ENCODE data around the gene ANKRD16. TPM values are rescaled to one million over a fixed set of nuclear protein-coding genes. Genes with fewer than 3 reads are reported as not detected.

The ANKRD16 gene
- total and polyA plus RNA-seq, 2 of the 13 experiments (the other 11 are each of a cell fraction or from before 2014, with no cell fraction given) = 8.0 to 11.4 TPM

DNA sequence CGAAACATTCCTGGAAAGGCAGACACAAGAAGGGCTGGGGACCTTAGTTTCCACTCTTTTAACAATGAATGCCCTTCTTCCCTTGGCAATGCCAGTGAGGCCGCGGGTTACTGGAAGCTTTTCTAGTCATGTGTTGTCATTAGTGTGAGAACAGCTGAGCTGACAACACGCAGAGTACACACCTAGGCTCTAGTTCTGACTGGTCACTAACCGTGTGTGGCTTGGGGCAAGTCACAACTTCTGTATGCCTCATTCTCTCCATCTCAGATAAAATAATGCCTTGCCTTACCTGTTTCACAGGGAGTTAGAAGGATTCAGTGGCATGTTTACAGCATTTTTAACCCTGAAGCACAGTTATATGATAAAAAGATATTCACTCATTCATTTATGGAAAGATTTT is 32.1 kb upstream of the ANKRD16 start (continued):
- TF ChIP-seq ZNF367 (CRISPR knock-in tag; IDR thresholded peaks at IDR 0.05; ENCODE audit: borderline replicate concordance) = no peak
- TF ChIP-seq ZNF720 (CRISPR knock-in tag; IDR thresholded peaks at IDR 0.05) = no peak
- no peak for TF ChIP-seq HHEX (CRISPR knock-in tag; IDR thresholded peaks at IDR 0.05)
- no peak for TF ChIP-seq ZNF878 (CRISPR knock-in tag; IDR thresholded peaks at IDR 0.05)
- TF ChIP-seq SKI (IDR thresholded peaks at IDR 0.05; ENCODE audit: partially characterized antibody) = no peak
- TF ChIP-seq ZNF318 (CRISPR knock-in tag; IDR thresholded peaks at IDR 0.05) = no peak
- TF ChIP-seq ZBTB7A (CRISPR knock-in tag; IDR thresholded peaks at IDR 0.05) = no peak
- no peak for TF ChIP-seq HIVEP1 (CRISPR knock-in tag; IDR thresholded peaks at IDR 0.05)
- TF ChIP-seq, protein P1, sequence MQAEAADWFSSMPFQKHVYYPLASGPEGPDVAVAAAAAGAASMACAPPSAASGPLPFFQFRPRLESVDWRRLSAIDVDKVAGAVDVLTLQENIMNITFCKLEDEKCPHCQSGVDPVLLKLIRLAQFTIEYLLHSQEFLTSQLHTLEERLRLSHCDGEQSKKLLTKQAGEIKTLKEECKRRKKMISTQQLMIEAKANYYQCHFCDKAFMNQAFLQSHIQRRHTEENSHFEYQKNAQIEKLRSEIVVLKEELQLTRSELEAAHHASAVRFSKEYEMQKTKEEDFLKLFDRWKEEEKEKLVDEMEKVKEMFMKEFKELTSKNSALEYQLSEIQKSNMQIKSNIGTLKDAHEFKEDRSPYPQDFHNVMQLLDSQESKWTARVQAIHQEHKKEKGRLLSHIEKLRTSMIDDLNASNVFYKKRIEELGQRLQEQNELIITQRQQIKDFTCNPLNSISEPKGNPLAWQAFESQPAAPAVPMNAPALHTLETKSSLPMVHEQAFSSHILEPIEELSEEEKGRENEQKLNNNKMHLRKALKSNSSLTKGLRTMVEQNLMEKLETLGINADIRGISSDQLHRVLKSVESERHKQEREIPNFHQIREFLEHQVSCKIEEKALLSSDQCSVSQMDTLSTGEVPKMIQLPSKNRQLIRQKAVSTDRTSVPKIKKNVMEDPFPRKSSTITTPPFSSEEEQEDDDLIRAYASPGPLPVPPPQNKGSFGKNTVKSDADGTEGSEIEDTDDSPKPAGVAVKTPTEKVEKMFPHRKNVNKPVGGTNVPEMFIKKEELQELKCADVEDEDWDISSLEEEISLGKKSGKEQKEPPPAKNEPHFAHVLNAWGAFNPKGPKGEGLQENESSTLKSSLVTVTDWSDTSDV (CRISPR knock-in tag; IDR thresholded peaks at IDR 0.05) = no peak
- TF ChIP-seq, protein P2, sequence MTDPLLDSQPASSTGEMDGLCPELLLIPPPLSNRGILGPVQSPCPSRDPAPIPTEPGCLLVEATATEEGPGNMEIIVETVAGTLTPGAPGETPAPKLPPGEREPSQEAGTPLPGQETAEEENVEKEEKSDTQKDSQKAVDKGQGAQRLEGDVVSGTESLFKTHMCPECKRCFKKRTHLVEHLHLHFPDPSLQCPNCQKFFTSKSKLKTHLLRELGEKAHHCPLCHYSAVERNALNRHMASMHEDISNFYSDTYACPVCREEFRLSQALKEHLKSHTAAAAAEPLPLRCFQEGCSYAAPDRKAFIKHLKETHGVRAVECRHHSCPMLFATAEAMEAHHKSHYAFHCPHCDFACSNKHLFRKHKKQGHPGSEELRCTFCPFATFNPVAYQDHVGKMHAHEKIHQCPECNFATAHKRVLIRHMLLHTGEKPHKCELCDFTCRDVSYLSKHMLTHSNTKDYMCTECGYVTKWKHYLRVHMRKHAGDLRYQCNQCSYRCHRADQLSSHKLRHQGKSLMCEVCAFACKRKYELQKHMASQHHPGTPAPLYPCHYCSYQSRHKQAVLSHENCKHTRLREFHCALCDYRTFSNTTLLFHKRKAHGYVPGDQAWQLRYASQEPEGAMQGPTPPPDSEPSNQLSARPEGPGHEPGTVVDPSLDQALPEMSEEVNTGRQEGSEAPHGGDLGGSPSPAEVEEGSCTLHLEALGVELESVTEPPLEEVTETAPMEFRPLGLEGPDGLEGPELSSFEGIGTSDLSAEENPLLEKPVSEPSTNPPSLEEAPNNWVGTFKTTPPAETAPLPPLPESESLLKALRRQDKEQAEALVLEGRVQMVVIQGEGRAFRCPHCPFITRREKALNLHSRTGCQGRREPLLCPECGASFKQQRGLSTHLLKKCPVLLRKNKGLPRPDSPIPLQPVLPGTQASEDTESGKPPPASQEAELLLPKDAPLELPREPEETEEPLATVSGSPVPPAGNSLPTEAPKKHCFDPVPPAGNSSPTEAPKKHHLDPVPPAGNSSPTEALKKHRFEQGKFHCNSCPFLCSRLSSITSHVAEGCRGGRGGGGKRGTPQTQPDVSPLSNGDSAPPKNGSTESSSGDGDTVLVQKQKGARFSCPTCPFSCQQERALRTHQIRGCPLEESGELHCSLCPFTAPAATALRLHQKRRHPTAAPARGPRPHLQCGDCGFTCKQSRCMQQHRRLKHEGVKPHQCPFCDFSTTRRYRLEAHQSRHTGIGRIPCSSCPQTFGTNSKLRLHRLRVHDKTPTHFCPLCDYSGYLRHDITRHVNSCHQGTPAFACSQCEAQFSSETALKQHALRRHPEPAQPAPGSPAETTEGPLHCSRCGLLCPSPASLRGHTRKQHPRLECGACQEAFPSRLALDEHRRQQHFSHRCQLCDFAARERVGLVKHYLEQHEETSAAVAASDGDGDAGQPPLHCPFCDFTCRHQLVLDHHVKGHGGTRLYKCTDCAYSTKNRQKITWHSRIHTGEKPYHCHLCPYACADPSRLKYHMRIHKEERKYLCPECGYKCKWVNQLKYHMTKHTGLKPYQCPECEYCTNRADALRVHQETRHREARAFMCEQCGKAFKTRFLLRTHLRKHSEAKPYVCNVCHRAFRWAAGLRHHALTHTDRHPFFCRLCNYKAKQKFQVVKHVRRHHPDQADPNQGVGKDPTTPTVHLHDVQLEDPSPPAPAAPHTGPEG (CRISPR knock-in tag; IDR thresholded peaks at IDR 0.05) = no peak
